Stimulated activated CD4-positive, alpha-beta T cell treated with anti-CD3 and anti-CD28 coated beads, Interleukin-12 subunit alpha, Interleukin-12 subunit beta, amount 100 ng/mL, for 4 hours (primary cell): Measurements from ENCODE around the gene SLC38A11.
"Not testable (repeated sequence)": the region's sequence is repeated elsewhere in the genome, so short reads cannot be mapped to it uniquely, and the experiment has no call there.

Experiments used
- DNase-seq: peaks from one replicate; pipeline ENCODE4 v3.0.0-alpha.2; 2020

SLC38A11 gene

DNA sequence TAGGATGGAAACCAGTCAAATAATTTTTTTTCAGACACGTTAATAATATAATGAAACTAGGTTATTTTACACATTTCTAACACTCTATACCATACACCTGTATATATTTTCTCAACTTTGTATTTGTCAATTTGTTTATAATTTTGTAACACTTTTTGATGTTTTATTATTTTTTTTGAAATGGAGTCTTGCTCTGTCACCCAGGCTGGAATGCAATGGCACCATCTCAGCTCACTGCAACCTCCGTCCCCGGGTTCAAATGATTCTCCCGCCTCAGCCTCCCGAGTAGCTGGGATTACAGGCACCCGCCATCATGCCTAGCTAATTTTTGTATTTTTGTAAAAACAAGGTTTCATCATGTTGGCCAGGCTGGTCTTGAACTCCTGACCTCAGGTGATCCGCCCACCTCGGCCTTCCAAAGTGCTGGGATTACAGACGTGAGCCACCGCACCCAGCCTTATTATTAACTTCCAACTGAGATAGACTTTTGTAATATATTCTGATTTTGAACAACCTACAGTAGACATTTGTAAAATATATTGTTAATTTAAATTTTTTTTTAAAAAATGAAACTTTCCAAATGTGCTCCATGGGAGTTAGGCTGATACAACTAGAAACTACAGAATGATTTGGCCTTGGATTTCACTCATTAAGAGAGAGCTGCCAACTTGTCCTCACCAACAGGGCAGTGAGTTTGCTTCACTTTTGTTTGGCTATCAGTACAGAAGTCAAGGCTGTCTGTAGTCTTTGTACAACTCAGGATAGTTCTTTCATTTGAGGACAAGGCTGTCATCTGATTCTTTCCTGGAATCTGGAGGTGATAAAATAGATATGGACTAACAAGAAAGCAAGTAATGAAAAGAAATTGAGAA lies 79.8 kb downstream of the SLC38A11 start:
- DNase-seq: no peak

GRCh38 chr2:164873210-164873908 lies 82.0 kb downstream of the SLC38A11 start:
- no peak for DNase-seq

- no peak for DNase-seq
Observed at GRCh38 chr2:164871404-164871803, 83.9 kb downstream of the SLC38A11 start.

DNA sequence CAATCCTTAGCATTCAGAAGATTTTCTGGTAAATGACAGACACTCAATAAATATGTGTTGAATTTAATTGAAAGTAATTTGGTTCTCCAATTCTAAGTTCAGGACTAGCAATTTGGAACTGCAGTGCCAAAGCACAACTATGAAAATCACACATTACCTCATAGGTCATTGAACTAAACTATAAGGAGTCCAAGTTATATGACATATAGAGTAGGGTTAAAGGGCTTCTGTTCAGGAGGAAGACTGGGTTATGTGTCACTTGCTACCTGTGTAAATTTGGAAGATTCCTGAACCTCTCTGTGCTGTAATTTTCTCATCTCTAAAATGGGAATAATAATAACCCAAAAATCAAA lies 85.9 kb downstream of the SLC38A11 start:
- DNase-seq: no peak

DNA sequence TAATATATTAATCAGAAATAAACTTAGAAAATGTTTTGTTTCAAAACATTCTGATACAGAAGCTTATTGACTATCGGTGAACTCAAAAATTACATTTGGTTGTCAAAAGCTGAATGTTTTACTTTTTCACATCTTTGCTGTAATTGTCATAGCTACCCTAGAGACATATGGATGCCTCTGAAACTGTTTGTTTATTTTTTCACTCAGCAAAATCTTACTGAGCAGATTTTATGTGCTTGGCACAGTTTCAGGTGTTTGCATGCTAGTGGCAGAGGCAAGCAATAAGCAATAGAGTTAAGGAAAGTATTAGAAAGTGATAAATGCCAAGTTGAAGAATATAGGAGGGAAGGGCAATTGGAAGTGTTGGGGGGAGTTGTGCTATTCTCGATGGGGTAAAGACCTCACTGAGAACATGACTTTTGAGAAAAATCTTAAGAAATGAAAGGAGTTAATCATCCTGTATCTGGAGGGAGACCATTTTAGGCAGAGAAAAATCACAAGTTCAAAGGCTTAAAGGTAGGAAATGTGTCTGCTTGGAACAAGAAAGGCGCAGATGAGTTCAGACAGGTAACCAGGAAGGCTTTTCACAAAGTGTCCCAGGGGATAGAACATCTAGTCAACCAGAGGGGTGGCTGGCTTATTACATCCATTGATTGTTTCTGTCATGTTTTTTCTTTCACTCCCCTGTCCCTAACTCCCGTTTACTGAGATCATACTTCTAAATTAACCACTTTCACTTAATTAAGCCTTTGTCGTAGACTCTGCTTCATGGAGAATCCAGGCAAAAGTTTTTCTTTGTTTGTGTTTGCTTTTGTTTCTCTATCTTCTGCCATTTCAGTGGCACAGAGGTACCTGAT lies 86.5 kb downstream of the SLC38A11 start:
- no peak for DNase-seq

- no peak for DNase-seq
Observed at GRCh38 chr2:164867779-164868397, 87.4 kb downstream of the SLC38A11 start.

GRCh38 chr2:164866381-164866780 lies 88.9 kb downstream of the SLC38A11 start:
- DNase-seq: not testable (repeated sequence)

GRCh38 chr2:164860694-164861042 lies 94.7 kb downstream of the SLC38A11 start:
- DNase-seq: no peak

- not testable (repeated sequence) for DNase-seq
Observed at GRCh38 chr2:164859906-164860693, 95.2 kb downstream of the SLC38A11 start.

DNA sequence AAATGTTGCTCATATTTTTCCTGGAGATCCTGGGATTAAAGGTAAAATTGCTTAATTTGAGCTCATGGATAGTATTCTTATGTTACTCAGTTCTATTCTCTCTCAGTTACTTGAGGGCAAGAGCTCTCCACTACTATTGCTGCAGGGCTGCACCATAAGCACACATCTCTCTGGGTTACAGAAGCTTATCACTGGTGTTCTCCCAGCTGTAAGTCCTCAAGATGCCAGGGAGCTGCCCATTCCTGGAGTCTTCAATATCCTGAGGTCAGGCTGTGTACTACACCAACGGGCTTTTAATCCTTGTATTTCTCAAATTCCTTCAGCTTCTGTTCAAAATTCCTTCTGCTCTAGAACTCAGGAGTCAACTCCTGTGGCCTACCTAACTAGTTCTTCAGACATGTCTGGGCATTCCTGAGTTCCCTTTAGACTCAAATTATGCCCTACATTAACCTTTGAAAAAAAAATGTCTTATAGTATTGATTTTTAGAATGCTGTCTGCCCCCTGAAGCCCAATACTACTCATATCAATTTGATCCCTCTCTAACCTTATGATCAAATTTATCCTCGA lies 96.0 kb downstream of the SLC38A11 start:
- no peak for DNase-seq

DNA sequence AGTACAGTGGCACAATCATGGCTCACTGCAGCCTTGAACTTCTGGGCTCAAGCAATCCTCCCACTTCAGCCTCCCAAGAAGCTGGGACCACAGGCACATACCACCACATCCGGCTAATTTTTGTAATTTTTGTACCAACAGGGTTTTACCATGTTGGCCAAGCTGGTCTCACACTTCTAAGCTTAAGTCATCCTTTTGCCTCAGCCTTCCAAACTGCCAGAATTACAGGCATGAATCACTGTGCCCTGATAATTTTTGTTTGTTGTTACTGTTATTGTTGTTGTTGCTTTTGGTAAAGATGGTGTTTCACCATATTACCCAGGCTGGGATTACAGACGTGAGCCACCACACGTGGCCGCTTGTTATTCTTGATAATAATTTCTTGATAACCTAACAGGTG lies 103.2 kb downstream of the SLC38A11 start:
- DNase-seq: no peak

DNA sequence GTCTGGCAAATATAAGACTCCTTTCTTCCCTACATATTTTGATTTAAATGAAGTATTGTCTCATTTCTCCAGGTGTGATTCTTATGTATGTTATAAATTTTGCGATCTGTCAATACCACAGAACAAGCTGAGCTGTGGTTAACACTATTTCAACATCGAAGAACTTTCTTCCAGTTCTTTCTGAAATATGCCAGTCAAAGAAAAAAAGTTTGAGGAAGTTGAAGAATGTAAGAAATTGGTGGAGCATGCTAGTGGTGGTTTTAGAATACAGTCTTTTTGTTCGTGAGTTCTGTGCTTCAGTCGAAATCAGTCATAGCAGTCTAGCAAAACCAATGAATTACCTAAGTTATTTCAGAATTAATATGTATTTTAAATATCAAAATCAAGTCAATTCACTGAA lies 105.1 kb downstream of the SLC38A11 start:
- DNase-seq: no peak

GRCh38 chr2:164849506-164849905 lies 105.8 kb downstream of the SLC38A11 start:
- no peak for DNase-seq

- no peak for DNase-seq
Observed at GRCh38 chr2:164847981-164848741, 107.2 kb downstream of the SLC38A11 start.

DNA sequence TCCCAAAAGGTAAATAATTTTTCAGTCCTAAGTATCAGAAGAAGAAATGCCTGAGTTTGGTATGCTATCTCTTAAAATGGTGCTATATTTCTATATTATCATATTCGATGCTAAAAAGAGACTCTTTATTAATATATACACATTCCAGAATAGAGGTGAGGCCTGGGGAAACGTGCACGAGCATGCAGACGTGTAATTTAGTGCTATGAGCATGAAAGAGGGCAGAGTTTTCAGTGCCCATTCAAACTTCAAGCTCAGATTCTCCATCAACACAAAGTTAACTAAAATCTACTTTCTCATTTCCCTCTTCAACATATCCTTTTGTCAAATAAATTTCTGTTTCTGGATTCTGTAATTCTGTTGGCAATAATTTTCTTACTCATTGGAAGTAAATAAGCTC lies 108.0 kb downstream of the SLC38A11 start:
- DNase-seq: no peak

GRCh38 chr2:164846276-164846675 lies 109.0 kb downstream of the SLC38A11 start:
- DNase-seq: no peak
